HG03196 (cell line): Measurements from ENCODE around the gene SYT4.

Source experiments
- ATAC-seq: cut with Tn5 transposase; IDR thresholded peaks from one replicate; pipeline ENCODE4 v1.9.1; 2021; ENCODE audit not compliant: unreplicated experiment

SYT4 gene

DNA sequence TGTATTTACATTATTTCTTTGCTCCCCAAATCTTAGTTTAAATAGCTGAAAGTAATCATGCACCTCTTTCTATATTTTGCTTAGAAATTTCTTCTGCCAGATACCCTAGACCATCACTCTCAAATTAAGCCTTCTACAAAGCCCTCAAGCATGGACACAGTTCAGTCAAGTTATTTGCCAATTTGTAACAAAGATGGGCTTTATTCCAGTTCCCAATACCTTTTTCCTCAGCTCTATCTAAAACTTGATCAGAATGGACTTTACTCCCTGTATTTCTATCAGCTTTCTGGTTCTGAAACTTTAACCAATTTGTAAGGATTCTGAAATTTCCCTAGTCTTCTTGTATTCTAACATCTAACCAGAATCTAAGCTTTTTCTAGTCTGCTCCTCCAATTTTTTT is 56.6 kb downstream of the SYT4 start:
- ATAC-seq, result no peak
